B cell (primary cell): ENCODE results near the gene TNFAIP8L1. TPM values are rescaled to one million over a fixed set of nuclear protein-coding genes. Genes with fewer than 3 reads are reported as not detected.

Experiments
- ATAC-seq: fragments of 200-7000 bp; cut with Tn5 transposase; one replicate; pipeline ENCODE4 v1.10.0; 2021; ENCODE audit warnings: low read depth, mild to moderate bottlenecking, moderate number of reproducible peaks, moderate library complexity
- CTCF ChIA-PET: fragments of 350-600 bp; sonication (Branson Sonifier 250); formaldehyde crosslinking; loops from one replicate; lab custom pipeline; 2021; ENCODE audit warnings: antibody characterized with exemption, inconsistent platforms; lab: Charles Lee
- POLR2A ChIA-PET: fragments of 350-600 bp; sonication (Branson Sonifier 250); formaldehyde crosslinking; loops from one replicate; lab custom pipeline; 2021; ENCODE audit warnings: antibody characterized with exemption; lab: Charles Lee
- DNase-seq: peaks from one replicate; pipeline ENCODE4 v3.0.0; 2013
- H2AFZ ChIP-seq: 2 replicates; pipeline ENCODE4 v1.6.1; 2012; ENCODE audit warnings: mild to moderate bottlenecking, low read depth, low read length; ENCODE audit not compliant: insufficient read depth, poor library complexity, severe bottlenecking
- H3K27ac ChIP-seq, 2 donors: 1 replicate in 1 of 2; 2 replicates in 1 of 2; pipeline ENCODE4 v1.5.1; 2012 to 2013; ENCODE audit warnings: low read length in 2 of 2, mild to moderate bottlenecking in 2 of 2, moderate library complexity in 1 of 2
- H3K27me3 ChIP-seq, 4 experiments: fragments of 200-600 bp in 1 of 4; sonication (generic) in 1 of 4; replicated peaks in 1 of 4; 1 replicate in 2 of 4; 2 replicates in 2 of 4; pipeline versions ENCODE4 v1.6.1 to v1.7.0; 2013 to 2016; ENCODE audit warnings: low read length in 3 of 4, mild to moderate bottlenecking in 2 of 4, mixed read lengths in 1 of 4, moderate library complexity in 1 of 4; ENCODE audit not compliant: insufficient read depth in 4 of 4, control insufficient read depth in 3 of 4; ENCODE audit errors: control extremely low read depth in 1 of 4
- H3K36me3 ChIP-seq, 2 experiments: replicated peaks in 1 of 2; 1 replicate in 1 of 2; 2 replicates in 1 of 2; pipeline versions ENCODE4 v1.6.1 to v1.7.1; 2013; ENCODE audit warnings: low read length in 1 of 2; ENCODE audit not compliant: insufficient read depth in 2 of 2, control insufficient read depth in 1 of 2; ENCODE audit errors: control extremely low read depth in 1 of 2, extremely low read depth in 1 of 2
- H3K4me1 ChIP-seq, 2 donors: fragments of 200-600 bp in 1 of 2; sonication (generic) in 1 of 2; 1 replicate in 1 of 2; 2 replicates in 1 of 2; pipeline versions ENCODE4 v1.5.1 to v1.6.1; 2013 to 2017; ENCODE audit warnings: low read length in 2 of 2; ENCODE audit not compliant: control insufficient read depth in 2 of 2, insufficient read depth in 2 of 2
- H3K4me2 ChIP-seq: replicated peaks from 2 replicates; pipeline ENCODE3; 2012; ENCODE audit warnings: mild to moderate bottlenecking, low read depth, low read length; ENCODE audit not compliant: poor library complexity, severe bottlenecking
- H3K4me3 ChIP-seq, 5 experiments: fragments of 200-600 bp in 1 of 5; sonication (generic) in 1 of 5; 1 replicate in 3 of 5; 2 replicates in 2 of 5; pipeline versions ENCODE4 v1.5.1 to v1.7.0; 2011 to 2016; ENCODE audit warnings: low read length in 4 of 5, mild to moderate bottlenecking in 4 of 5, low read depth in 2 of 5, control low read depth in 1 of 5, moderate library complexity in 1 of 5; ENCODE audit not compliant: insufficient read depth in 1 of 5; ENCODE audit errors: control extremely low read depth in 1 of 5, extremely low read depth in 1 of 5
- H3K79me2 ChIP-seq: fragments of 200-600 bp; sonication (generic); one replicate; pipeline ENCODE4 v1.6.0; 2016; ENCODE audit warnings: low read length; ENCODE audit not compliant: control insufficient read depth, insufficient read depth
- H3K9ac ChIP-seq: fragments of 200-600 bp; sonication (generic); 2 replicates; pipeline ENCODE4 v1.6.1; 2017; ENCODE audit warnings: mild to moderate bottlenecking, low read length, moderate library complexity
- H3K9me3 ChIP-seq, 3 donors: one replicate each; pipeline versions ENCODE4 v1.6.1 to v1.7.1; 2013; ENCODE audit warnings: low read length in 2 of 3; ENCODE audit not compliant: control insufficient read depth in 2 of 3, insufficient read depth in 1 of 3; ENCODE audit errors: control extremely low read depth in 1 of 3
- H4K20me1 ChIP-seq: 2 replicates; pipeline ENCODE4 v1.6.0; 2012; ENCODE audit warnings: mild to moderate bottlenecking, low read length; ENCODE audit not compliant: insufficient read depth, control insufficient read depth, poor library complexity, severe bottlenecking
- H3K27ac Mint-ChIP-seq: one replicate; pipeline ENCODE4 v1.8.0; 2021; ENCODE audit warnings: mixed read lengths
- H3K27me3 Mint-ChIP-seq: one replicate; pipeline ENCODE4 v1.8.0; 2021; ENCODE audit warnings: mixed read lengths
- H3K4me1 Mint-ChIP-seq: one replicate; pipeline ENCODE4 v1.8.0; 2021; ENCODE audit warnings: mixed read lengths
- H3K4me3 Mint-ChIP-seq: one replicate; pipeline ENCODE4 v1.8.0; 2021; ENCODE audit warnings: mixed read lengths
- H3K9me3 Mint-ChIP-seq: one replicate; pipeline ENCODE4 v1.8.0; 2022; ENCODE audit warnings: mixed read lengths; ENCODE audit not compliant: insufficient read depth
- EZH2 ChIP-seq: IDR thresholded peaks from 2 replicates; pipeline ENCODE4 v1.6.1; 2012; ENCODE audit warnings: borderline replicate concordance, low read depth, mild to moderate bottlenecking, moderate library complexity, low read length; ENCODE audit not compliant: insufficient read depth, poor library complexity, severe bottlenecking
- WGBS: methylation state at CpG from one replicate; pipeline ENCODE4 v1.1.5; 2013; ENCODE audit warnings: missing lambda C conversion rate; ENCODE audit not compliant: insufficient coverage; 5-methylcytosine and 5-hydroxymethylcytosine counted together
- intact Hi-C: fragments of 100-400 bp; cut with micrococcal nuclease; formaldehyde crosslinking; loops from one replicate; pipeline ENCODE4 v1.10.0; 2022
- polyA plus RNA-seq: library from polyadenylated mRNA; depleted of rRNA; stranded (reverse); fragments of >200 nt; gene quantifications from 2 replicates; pipeline ENCODE4 v1.2.3, GENCODE V29; 2012
- total RNA-seq, 2 donors: library from RNA; stranded (reverse); fragments of 120-200 nt in 1 of 2; gene quantifications; 1 replicate in 1 of 2; 2 replicates in 1 of 2; pipeline versions ENCODE4 v1.2.3 to v1.2.4, GENCODE V29; 2013 to 2022
- TF ChIP-seq, protein P1 (sequence below): fragments of 200-600 bp; IDR thresholded peaks from one replicate; pipeline ENCODE4 v1.8.0; 2022; ENCODE audit warnings: antibody characterized with exemption, mild to moderate bottlenecking

TNFAIP8L1 gene
- total and polyA plus RNA-seq, 2 donors (not counting 1 experiment from before 2014, with no cell fraction given): 9.1 to 20.9 TPM

DNA sequence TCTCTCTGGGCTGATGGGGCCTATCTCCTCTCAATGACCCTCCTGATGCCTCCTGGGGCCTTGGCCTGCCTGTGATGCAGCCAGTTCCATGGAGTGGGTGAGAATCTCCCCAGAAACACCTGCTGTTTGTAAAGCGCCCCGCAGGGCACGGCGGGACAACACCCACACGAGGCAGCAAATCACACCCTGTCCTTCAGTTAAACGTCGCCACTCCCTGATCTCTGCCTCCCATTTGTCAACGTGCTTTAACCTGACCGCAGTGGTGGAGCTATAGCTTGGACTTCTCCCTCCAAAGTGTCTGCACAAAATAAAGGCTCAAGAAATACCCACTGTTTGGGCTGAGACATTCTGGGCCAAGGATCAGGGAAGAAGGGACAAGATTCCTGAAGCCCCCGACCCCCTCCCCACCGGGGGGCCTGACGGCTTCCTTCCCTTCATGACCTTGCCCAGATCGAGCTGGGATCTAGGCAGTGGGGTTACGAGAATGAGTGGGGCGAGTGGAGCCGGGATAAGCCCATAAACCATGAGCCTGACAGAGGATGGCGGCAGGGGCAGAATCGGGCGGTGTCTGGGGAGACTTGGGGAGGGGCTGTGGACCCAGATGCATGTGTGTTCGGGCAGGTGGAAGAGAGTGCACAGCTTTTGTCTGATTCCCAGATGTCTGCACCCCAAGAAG is 22.8 kb downstream of the TNFAIP8L1 start:
- no peaks in the 10 kb centered on the region for H3K27me3 ChIP-seq
- peaks cover 17% of the 10 kb centered on the region for H3K79me2 ChIP-seq
- peaks cover 24% of the 10 kb centered on the region for H4K20me1 ChIP-seq
- Mint-ChIP-seq H3K27me3 (no peaks in the 10 kb centered on the region), H3K9me3 (no peaks in the 10 kb centered on the region), H3K4me1 (peaks cover 1% of the 10 kb centered on the region), H3K4me3 (no peak overlapping the region), H3K27ac (no peak overlapping the region)
- H3K9ac ChIP-seq: no peak overlapping the region
- no peaks in the 10 kb centered on the region for H3K9me3 ChIP-seq
- H3K4me3 ChIP-seq: no peak overlapping the region
- H3K27ac ChIP-seq: no peak overlapping the region
- ChIA-PET POLR2A (no interaction called here), CTCF (no interaction called here)
- intact Hi-C loops: no loop called here
- no peak overlapping the region for H3K4me2 ChIP-seq
- H2AFZ ChIP-seq: no peak overlapping the region
- WGBS: 98% methylated on average over 16 of the region's 20 CpGs
- TF ChIP-seq EZH2: no peak
- TF ChIP-seq, protein P1, sequence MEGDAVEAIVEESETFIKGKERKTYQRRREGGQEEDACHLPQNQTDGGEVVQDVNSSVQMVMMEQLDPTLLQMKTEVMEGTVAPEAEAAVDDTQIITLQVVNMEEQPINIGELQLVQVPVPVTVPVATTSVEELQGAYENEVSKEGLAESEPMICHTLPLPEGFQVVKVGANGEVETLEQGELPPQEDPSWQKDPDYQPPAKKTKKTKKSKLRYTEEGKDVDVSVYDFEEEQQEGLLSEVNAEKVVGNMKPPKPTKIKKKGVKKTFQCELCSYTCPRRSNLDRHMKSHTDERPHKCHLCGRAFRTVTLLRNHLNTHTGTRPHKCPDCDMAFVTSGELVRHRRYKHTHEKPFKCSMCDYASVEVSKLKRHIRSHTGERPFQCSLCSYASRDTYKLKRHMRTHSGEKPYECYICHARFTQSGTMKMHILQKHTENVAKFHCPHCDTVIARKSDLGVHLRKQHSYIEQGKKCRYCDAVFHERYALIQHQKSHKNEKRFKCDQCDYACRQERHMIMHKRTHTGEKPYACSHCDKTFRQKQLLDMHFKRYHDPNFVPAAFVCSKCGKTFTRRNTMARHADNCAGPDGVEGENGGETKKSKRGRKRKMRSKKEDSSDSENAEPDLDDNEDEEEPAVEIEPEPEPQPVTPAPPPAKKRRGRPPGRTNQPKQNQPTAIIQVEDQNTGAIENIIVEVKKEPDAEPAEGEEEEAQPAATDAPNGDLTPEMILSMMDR: no peak
- ATAC-seq: no peak
- DNase-seq: no peak
- peaks cover 3 to 53% of the 10 kb centered on the region in 2 experiments for H3K36me3 ChIP-seq
- H3K4me1 ChIP-seq: peaks cover 0 to 4% of the 10 kb centered on the region in 2 donors

DNA sequence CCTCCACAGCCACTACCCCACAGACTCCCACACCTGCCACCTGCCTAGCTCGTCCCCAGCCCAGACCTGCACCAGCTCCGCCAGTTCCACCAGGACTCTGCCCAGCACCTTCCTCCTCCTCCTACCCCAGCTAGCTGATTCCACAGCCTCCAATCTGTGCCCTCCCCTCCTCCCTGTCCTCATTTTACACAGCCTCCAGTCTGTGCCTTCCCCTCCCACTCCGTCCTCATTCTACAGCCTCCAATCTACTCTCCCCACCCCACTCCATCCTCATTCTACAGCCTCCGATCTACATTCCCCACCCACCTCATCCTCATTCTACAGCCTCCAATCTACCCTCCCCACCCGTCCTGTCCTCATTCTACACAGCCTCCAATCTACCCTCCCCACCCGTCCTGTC is 23.5 kb downstream of the TNFAIP8L1 start:
- H3K36me3 ChIP-seq: peaks cover 3 to 51% of the 10 kb centered on the region in 2 experiments
- Mint-ChIP-seq H3K9me3 (no peaks in the 10 kb centered on the region), H3K4me3 (no peak overlapping the region), H3K27me3 (no peaks in the 10 kb centered on the region), H3K27ac (no peak overlapping the region), H3K4me1 (peaks cover 1% of the 10 kb centered on the region)
- H3K79me2 ChIP-seq: peaks cover 19% of the 10 kb centered on the region
- no peak for TF ChIP-seq EZH2
- TF ChIP-seq, protein P1: no peak
- 100% methylated on average over 5 of the region's 6 CpGs for WGBS
- peaks cover 0 to 4% of the 10 kb centered on the region in 2 donors for H3K4me1 ChIP-seq
- intact Hi-C loops: no loop called here
- DNase-seq (no peak), ATAC-seq (no peak)
- no peaks in the 10 kb centered on the region for H3K9me3 ChIP-seq
- no peak overlapping the region for H3K4me2 ChIP-seq
- peaks cover 24% of the 10 kb centered on the region for H4K20me1 ChIP-seq
- ChIA-PET POLR2A (no interaction called here), CTCF (no interaction called here)
- no peaks in the 10 kb centered on the region for H3K27me3 ChIP-seq
- H3K27ac ChIP-seq: no peak overlapping the region
- no peak overlapping the region for H3K9ac ChIP-seq
- no peak overlapping the region for H3K4me3 ChIP-seq
- no peak overlapping the region for H2AFZ ChIP-seq
